Dedifferentiated amniotic fluid mesenchymal stem cell (primary cell): ENCODE results near the gene SESN2.

Experiments
- DNase-seq: peaks from one replicate; pipeline ENCODE4 v3.0.0-alpha.2; 2016; ENCODE audit errors: extremely low spot score

Gene SESN2

DNA sequence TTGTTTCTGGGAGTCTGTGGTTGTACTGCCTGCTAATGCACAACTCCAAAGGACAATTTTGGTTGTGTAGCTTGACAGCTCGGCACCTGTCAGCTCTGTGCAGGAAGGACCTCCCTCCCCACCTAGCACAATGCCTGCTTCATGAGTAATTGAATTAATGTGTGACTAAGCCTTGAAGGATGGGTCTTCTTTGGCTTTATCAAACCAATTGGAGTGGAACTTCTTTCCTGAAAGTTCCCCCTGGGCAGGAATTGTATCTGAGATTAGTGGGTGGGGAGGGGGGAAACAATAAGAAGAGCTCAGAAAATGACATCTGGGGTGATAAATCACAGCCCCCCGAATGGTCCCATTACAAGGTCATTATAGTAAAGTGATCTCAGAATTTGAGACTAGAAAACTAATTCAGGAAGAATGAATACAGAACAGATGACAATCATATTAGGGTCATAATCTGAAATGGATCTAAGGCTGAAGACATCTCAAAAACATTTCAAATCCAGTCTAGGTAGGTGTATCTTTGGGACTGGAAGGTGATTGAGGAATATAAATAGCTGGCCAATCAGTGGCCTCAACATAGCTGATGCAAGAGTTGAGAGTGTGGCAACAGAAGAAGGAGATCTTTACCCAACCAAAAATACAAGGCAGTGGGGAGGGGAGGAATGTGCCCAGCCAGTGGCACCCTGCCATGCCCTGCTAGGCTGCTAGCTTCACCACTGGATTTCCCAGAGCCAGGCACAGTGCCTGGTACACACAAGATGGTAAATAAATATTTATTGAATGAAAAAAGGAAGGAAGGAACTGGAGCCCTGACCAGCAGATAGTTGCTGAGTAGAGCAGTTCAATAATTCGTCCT, 10.1 kb upstream of the SESN2 start:
- peak; percentile 60 for DNase-seq

DNA sequence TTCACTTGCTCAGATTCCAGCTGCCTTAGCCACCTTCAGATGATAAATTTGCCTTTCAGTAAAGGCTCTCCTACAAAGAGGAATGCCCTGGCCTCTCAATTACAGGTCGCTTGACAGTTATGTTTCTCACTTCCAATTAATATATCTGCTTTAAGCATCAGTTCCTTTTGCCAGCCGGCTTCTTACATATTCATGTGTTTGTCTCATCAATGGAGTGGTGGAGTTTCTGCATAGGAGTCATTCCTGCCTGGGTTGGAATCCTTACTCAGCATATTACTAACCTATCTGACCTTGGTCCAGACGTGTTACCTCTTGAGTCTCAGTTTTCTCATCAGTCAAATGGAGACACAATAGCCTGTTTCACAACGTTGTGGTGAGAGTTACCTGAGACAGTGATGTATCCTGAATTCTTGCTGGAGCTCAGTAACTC, 9.4 kb upstream of the SESN2 start:
- no peak for DNase-seq

DNA sequence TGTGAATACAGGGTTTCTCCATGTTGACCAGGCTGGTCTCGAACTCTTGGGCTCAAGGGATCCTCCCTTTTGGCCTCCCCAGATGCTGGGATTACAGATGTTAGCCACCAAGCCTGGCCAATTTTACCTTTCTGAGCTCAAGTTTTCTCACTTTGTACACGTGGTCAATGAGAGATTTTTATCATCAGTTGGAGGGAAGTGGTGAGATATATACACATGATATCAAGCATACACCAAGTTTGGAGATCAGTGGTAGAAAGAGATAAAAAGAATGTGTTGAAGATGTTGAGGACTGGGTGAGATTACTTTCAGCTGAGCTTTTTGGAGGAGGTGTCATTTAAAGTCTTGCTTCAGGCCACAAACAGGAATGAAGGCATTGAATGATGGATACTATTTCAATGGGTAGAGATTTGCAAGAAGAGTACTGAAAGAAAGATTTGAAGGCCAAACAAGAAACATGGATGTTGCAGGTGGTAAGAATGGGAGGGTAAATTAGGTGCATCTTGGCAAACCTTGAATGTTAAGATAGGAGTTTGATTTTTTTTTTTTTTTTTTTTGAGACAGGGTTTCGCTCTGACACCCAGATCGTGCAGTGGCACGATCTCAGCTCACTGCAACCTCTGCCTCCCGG, 3.0 kb upstream of the SESN2 start:
- DNase-seq, result no peak

DNA sequence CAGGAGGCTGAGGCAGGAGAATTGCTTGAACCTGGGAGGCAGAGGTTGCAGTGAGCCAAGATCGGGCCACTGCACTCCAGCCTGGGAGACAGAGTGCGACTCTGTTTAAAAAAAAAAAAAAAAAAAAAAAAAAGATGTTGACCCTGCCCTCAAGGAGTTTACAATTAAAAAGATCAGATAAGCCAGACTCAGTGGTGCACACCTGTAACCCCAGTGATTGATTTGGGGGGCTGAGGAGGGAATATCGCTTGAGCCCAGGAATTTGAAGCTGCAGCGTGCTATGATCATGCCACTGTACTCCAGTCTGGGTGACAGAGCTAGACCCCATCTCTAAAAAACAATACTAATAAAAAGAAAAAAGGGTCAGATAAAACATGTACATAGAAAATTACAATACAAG, 1.6 kb upstream of the SESN2 start:
- no peak for DNase-seq

DNA sequence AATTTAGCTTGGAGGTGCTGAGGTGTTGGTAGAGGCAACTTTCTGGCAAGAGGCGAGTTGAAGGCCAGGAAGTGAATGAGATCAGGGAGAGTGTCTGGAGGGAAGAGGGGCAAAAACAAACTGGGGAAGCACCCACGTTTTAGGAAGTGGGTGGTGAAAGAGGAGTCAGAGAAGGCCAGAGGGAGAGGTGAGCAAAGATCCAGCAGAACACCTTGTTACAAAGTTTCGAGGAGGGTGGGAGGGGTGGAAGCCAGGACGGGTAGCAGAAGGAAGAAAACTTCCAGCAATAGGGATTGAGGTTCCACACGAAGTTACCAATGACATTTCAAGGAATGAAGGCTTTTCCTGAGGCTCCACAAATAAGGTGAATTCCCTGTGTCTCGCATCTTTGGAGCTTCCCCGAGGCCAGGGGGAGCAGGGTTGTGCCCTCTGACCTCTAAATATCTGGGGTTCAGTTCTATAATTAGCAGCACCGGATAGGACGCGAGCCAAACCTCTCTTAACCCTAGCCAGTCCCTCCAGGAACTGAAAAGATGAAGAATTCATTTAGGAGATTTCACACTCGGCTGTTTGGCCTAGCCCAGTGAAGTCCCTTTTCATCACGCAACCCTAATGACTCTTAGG, 578 bp upstream of the SESN2 start:
- DNase-seq, result peak; percentile 14

DNA sequence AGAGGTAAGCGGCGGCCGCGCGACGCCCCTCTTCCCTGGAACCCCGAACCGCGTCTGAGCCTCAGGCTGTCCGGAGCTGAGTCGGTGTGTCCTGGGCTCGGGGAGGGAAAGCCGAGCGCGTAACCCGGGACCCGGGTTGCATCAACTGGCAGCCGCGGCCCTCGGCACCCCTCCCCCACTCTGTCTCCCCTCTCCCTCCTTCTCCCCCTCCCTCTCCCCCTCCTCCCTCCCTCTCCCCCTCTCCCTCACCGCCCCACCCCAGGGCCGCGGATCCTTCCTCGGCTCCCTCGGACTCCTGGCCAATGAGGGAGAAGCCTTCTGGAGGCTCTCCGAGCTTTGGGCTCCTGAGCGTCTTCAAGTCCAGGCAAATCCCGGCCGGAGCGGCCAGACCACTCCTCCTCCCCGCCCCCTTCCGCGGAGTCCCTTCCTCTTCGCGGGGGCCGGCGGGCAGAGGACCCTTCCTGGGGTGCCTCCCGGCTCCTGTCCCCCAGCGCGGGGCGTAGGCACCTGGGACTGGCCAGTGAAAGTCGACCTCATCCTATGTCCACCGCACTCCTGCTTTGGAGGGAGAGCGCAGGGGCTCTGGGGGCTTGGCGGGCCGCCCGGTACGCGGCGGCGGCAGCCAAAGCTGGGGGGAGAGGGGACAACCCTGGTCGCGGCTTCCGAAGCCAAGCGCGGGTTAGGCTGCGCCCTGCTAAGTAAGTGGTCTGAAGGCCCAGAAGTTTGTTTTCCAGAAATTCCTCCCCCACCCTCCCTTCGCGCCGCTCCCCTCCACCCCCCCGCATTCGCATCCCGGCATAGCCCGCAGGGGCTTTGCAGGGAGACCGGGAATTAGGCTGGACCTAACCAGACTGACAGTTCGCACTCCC, 850 bp downstream of the SESN2 start:
- peak; percentile 77 for DNase-seq

DNA sequence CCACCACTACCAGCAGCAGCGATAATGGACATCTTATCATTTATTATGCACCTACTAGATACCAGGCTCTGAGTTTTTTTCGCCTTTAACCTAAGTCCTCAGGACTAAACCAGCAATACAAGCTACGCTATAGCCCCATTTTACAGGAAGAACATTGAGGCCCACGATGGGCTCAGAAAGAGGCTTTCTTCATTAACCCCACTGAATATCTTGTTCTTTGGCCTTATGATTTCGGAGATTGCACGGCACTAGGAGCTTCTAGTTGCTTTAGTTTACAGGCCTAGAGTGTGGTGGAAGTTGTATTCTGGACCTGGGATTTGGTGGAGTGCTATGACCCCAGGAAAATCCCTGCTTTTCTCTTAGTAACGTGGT, 1.5 kb downstream of the SESN2 start:
- DNase-seq, result no peak

DNA sequence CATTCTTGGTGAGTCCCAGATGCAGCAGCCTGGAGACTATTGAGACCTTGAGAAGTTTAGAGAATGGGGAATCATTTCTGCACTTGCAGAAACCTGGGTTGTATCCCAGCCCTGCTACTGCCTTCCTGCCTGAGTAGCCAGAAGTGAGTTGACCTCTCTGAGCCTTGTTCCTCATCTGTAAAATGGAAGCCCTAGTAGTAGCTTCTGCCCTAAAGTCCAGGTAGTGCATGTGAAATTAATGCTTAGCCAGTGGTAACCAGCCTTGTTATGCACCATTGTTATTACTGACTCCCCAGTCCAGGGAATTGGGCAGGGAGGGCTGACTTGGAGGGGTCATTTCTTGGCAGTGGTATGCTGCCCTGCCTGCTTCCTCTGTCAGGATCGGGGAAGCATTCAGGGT, 5.6 kb downstream of the SESN2 start:
- DNase-seq, result no peak

DNA sequence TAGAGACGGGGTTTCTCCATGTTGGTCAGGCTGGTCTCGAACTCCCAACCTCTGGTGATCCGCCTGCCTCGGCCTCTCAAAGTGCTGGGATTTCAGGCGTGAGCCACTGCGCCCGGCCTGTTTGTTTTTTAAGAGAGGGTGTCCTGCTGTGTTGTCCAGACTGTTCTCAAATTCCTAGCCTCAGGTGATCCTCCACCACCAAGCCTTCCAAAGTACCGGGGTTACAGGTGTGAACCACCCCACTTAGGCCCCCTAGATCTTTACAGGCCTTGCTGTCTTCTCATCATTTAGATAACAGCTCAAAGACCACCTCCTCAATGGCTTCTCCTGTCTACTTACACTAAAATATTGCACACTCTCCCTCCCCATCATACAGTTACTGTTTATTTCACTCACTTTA, 6.3 kb downstream of the SESN2 start:
- DNase-seq, result no peak

DNA sequence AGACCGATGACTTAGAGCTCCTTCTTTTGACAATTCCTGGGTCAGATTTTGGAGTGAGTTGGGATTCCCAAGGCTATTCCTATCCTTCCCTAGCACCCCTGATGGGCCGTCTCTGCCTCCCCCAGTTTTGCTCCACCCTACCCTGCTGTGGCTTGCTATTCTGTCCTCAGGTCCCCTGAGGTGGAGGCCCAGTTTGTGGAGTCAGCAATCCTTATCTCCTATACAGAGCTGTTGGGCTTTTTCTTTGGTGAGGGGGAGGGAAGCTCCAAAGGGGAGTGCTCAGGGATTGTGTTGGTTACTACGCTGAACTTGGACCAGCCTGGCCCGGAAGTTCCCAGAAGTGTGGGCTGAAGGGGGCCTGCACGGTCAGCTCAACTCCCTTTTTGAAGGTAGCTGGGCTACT, 7.6 kb downstream of the SESN2 start:
- DNase-seq, result no peak

DNA sequence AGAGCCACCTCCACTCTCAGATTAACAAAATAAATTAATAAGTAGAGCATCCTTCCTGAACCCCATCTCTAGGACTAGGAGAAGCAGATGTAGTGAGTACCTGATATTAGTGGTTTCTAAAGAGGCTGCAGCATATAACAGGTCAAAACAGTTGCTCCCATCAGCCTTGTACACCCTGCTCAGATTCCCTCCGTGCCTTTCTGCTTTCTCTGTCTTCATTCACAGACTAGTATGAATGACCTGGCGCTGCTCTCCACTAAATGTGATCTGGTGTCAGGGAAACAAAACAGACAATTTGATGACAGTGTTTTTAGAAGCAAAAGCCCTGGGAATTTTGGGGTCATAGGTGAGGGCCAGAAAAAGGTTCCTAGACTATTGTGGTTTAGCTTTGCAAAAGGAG, 8.3 kb downstream of the SESN2 start:
- no peak for DNase-seq

DNA sequence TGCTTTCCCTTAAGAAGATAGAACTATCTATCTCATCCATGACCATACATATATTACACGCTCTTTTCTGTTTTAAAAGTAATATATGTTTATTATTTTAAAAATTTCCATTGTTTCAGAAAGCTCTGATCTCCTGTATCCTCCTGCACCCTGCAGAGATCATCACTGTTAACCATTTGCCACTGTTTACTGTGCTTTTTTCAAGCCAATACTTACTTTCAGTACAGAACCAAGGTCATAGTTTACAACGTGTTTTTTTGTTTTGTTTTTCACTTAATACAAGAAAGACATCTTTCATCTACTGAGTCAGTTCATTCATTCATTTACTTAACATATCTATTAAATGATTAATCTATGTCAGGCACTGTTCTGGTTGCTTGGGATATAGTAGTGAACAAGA, 10.2 kb downstream of the SESN2 start:
- no peak for DNase-seq

DNA sequence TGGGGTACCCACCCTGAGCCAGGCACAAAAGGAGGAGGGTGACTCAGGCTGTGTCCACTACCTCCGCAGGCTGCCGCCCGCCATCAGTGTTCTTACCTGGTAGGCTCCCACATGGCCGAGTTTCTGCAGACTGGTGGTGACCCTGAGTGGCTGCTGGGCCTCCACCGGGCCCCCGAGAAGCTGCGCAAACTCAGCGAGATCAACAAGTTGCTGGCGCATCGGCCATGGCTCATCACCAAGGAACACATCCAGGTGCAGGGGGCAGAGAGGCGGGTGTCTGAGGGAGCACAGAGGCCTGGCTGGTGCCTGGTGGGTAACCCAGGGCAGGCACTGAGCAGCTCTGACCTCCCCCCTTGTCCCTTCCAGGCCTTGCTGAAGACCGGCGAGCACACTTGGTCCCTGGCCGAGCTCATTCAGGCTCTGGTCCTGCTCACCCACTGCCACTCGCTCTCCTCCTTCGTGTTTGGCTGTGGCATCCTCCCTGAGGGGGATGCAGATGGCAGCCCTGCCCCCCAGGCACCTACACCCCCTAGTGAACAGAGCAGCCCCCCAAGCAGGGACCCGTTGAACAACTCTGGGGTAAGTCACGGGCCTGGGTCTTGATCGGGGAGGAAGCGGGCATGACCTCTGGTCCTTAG, 13.0 kb downstream of the SESN2 start:
- no peak for DNase-seq

DNA sequence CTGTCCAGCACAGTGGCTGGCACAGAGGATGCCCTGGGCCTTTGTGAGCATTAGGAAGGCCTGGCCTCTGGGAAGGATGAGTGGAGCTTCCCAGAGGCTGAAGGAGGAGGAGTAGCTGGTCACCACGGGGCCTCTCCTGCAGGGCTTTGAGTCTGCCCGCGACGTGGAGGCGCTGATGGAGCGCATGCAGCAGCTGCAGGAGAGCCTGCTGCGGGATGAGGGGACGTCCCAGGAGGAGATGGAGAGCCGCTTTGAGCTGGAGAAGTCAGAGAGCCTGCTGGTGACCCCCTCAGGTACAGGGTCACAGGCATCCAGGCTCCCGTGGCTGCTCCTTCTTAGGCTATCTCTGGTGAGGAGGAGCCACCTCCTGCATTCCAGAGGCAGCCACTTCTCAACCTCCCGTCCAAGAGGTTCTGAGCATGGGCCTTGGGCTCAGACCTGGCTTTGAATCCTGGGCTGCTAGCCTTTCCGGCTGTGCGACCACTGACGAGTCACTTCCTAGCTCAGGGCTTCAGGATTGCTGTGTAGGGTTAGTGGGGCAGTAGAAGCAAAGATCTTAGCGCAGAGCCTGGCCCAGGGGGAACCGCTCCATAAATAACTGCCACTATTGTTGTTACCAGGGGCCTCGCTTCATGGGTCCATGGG, 14.0 kb downstream of the SESN2 start:
- no peak for DNase-seq

DNA sequence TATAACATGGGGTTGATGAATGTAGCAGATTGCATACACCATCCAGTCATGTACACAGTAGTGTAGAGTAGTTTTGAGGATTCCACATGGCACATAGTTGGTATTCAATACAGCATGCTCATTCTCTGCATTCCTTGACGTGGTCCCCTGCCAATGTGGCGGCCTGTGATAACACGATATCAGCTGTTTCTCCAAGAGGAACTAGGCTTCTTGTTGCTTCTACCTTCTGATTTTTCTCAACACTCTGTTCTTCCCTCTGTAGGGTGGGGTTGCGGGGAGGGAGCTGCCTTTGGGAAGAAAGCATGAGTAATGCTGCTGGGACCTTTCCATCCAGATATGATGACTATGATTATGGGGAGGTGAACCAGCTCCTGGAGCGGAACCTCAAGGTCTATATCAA, 19.4 kb downstream of the SESN2 start:
- no peak for DNase-seq

DNA sequence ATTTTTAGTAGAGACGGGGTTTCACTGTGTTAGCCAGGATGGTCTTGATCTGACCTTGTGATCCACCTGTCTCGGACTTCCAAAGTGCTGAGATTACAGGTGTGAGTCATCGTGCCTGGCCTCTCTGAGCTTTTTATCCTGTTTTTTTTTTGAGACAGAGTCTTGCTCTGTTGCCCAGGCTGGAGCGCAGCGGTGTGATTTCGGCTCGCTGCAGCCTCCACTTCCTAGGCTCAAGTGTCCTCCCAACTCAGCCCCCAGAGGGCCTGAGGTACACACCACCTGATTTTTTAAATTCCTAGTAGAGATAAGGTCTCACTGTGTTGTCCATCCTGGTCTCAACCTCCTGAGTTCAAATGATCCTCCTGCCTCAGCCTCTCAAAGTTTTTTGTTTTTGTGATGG, 20.4 kb downstream of the SESN2 start:
- no peak for DNase-seq

DNA sequence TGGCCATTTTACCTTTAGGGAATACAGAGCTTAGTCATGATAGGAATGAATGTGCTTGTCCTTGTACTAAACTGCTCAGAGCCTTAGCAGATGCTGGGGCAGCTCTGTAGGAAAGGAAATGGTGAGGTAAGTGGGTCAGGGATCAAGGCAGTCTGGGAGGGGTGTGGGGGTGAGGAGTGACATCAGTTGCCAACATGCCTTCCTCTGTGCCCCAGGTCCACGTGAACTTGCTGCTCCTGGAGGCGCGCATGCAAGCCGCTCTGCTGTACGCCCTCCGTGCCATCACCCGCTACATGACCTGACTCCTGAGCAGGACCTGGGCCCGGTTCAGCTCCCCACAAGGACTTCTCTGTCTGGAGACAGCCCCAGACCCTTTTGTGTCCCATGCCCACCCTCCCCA, 21.2 kb downstream of the SESN2 start:
- no peak for DNase-seq

DNA sequence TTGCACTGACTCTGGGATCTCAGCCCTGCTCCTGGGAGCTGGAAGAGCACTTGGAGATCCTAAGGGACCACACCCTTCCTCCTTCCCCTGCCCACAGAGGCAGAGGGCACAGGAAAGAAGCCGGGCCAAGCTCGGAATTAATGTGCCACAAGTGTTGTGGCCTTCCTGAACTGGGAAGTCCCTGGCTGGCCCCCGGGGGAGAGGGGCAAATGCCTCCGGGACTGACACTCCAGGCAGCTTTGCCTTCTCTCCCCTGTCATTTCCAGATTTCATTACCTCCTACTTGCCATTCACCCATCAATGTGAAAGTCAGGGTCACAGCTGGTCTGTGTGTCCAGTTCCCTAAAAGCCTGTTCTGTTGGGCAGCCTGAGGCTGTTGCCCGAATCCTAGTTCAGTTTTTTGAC, 21.7 kb downstream of the SESN2 start:
- no peak for DNase-seq

DNA sequence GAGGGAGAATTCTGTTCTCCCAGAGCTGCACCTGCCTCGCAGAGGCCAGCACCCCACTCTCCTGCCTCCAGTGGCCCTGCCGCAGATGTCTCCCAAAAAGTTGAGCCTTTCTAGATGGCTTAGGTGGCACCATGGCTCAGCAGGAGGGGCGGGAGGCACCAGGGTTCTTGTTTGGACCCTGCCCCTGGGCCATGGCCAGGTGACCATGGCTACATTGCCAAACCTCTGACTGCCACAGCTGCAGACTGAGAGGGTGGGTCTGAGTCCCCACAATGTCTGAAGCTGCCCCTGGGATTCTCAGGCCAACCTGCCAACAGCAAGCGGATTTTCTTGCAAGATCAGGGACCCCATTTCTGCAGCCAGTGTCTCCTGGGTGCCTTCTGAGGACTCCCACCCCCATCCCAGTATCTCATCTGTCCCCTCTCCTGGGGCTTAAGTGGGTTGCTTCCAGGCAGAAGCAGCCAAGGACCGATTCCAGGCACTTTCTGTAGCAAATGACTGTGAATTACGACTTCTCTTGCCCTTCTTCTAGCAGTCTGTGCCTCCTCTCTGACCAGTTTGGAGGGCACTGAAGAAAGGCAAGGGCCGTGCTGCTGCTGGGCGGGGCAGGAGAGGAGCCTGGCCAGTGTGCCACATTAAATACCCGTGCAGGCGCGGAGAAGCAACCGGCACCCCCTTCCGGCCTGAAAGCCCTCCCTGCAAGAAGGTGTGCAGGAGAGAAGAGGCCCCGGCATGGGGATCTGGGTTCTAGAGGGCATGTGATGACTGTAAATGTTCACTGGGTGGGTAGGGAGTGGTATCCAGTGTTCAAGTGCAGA, 22.5 kb downstream of the SESN2 start:
- no peak for DNase-seq
